Endothelial cell of umbilical vein (primary cell): ENCODE measurements around the gene TFPI2. TPM values are rescaled to one million over a fixed set of nuclear protein-coding genes. Genes with fewer than 3 reads are reported as not detected.

Source experiments
- BruUV-seq: library from RNA; stranded (reverse); fragments of 400-500 nt; replicated peaks from 2 replicates; lab custom pipeline; 2021; lab: Mats Ljungman, UMichigan
- CTCF ChIA-PET: fragments of 300-600, 350-600 bp; sonication (Branson Sonifier 250); formaldehyde crosslinking; loops from one replicate; lab custom pipeline; 2021; ENCODE audit warnings: antibody characterized with exemption, inconsistent platforms; lab: Charles Lee
- POLR2A ChIA-PET: fragments of 300-600, 350-600 bp; sonication (Branson Sonifier 250); formaldehyde crosslinking; loops from one replicate; lab custom pipeline; 2021; ENCODE audit warnings: antibody characterized with exemption, inconsistent platforms; lab: Charles Lee
- DNase-seq: peaks from one replicate; pipeline ENCODE4 v3.0.0-alpha.2; 2011; ENCODE audit warnings: low read depth, low spot score
- FAIRE-seq: peaks from 2 replicates; lab custom pipeline; 2011; peaks lifted over from hg19 to GRCh38; lab: Jason Lieb, UNC
- H2AFZ ChIP-seq: 2 replicates; pipeline ENCODE4 v1.6.0; 2012; ENCODE audit warnings: low read depth, low read length, control low read depth, inconsistent platforms
- H3K27ac ChIP-seq: 2 replicates; pipeline ENCODE4 v1.5.1; 2011; ENCODE audit warnings: low read depth, mild to moderate bottlenecking, control low read depth, low read length, moderate library complexity; ENCODE audit not compliant: insufficient read depth
- H3K27me3 ChIP-seq, 2 experiments: 2 replicates each; pipeline versions ENCODE4 v1.6.0 to v1.6.1; 2011; ENCODE audit warnings: low read length in 2 of 2, mixed read lengths in 1 of 2; ENCODE audit not compliant: control insufficient read depth in 2 of 2, insufficient read depth in 2 of 2
- H3K36me3 ChIP-seq, 2 experiments: 2 replicates in 1 of 2; 3 replicates in 1 of 2; pipeline ENCODE4 v1.5.1; 2011; ENCODE audit warnings: low read length in 2 of 2, mild to moderate bottlenecking in 1 of 2, moderate library complexity in 1 of 2; ENCODE audit not compliant: control insufficient read depth in 2 of 2, insufficient read depth in 2 of 2; ENCODE audit errors: extremely low read depth in 1 of 2
- H3K4me1 ChIP-seq: 3 replicates; pipeline ENCODE4 v1.5.1; 2011; ENCODE audit warnings: mild to moderate bottlenecking, low read length; ENCODE audit not compliant: control insufficient read depth, insufficient read depth; ENCODE audit errors: extremely low read depth
- H3K4me2 ChIP-seq: 2 replicates; pipeline ENCODE4 v1.6.1; 2011; ENCODE audit warnings: low read length, control low read depth, mixed read lengths; ENCODE audit not compliant: insufficient read depth
- H3K4me3 ChIP-seq, 3 experiments: fragments of 200-600 bp in 1 of 3; sonication (generic), shearing (Covaris generic) in 1 of 3; replicated peaks in 1 of 3; 2 replicates each; pipeline ENCODE4 v1.5.1; 2011 to 2016; ENCODE audit warnings: control low read depth in 3 of 3, low read length in 3 of 3, mild to moderate bottlenecking in 2 of 3, inconsistent platforms in 1 of 3, low read depth in 1 of 3, moderate library complexity in 1 of 3; ENCODE audit not compliant: insufficient read depth in 1 of 3
- H3K79me2 ChIP-seq: 2 replicates; pipeline ENCODE4 v1.6.0; 2012; ENCODE audit warnings: low read length, inconsistent platforms; ENCODE audit not compliant: control insufficient read depth, insufficient read depth
- H3K9ac ChIP-seq: replicated peaks from 2 replicates; pipeline ENCODE3; 2011; ENCODE audit warnings: low read length, control low read depth; ENCODE audit not compliant: insufficient read depth; ENCODE audit errors: extremely low read depth
- H3K9me1 ChIP-seq: replicated peaks from 3 replicates; pipeline ENCODE4 v1.6.0; 2011; ENCODE audit warnings: mild to moderate bottlenecking, low read length; ENCODE audit not compliant: control insufficient read depth, insufficient read depth; ENCODE audit errors: extremely low read depth
- H3K9me3 ChIP-seq: replicated peaks from 2 replicates; pipeline ENCODE4 v1.5.1; 2012; ENCODE audit warnings: low read length, inconsistent platforms; ENCODE audit not compliant: control insufficient read depth, insufficient read depth
- H4K20me1 ChIP-seq: replicated peaks from 2 replicates; pipeline ENCODE3; 2011; ENCODE audit warnings: mild to moderate bottlenecking, low read length; ENCODE audit not compliant: control insufficient read depth, insufficient read depth; ENCODE audit errors: extremely low read depth
- CTCF ChIP-seq, 2 donors: IDR thresholded peaks; 1 replicate in 1 of 2; 2 replicates in 1 of 2; pipeline ENCODE4 v1.5.1; 2011; ENCODE audit warnings: low read length in 2 of 2, mild to moderate bottlenecking in 2 of 2, moderate library complexity in 2 of 2, control low read depth in 1 of 2, inconsistent platforms in 1 of 2, low read depth in 1 of 2; ENCODE audit not compliant: insufficient read depth in 1 of 2; ENCODE audit errors: extremely low read depth in 1 of 2
- EZH2 ChIP-seq: IDR thresholded peaks from 2 replicates; pipeline ENCODE4 v1.6.1; 2012; ENCODE audit warnings: borderline replicate concordance, low read depth, mild to moderate bottlenecking, moderate library complexity, low read length, inconsistent platforms; ENCODE audit not compliant: severe bottlenecking
- FOS ChIP-seq: IDR thresholded peaks from 2 replicates; pipeline ENCODE4 v1.6.1; 2011; ENCODE audit warnings: mild to moderate bottlenecking, low read length, moderate library complexity, borderline replicate concordance; ENCODE audit not compliant: insufficient read depth
- GATA2 ChIP-seq: IDR thresholded peaks from 2 replicates; pipeline ENCODE4 v1.7.0; 2011; ENCODE audit warnings: low read depth, mild to moderate bottlenecking, moderate library complexity, mixed read lengths, low read length; ENCODE audit not compliant: insufficient read length, insufficient read depth
- JUN ChIP-seq: IDR thresholded peaks from 2 replicates; pipeline ENCODE4 v1.6.1; 2011; ENCODE audit warnings: borderline replicate concordance, low read depth; ENCODE audit not compliant: insufficient read length, insufficient read depth
- MYC ChIP-seq: IDR thresholded peaks from one replicate; pipeline ENCODE4 v1.6.1; 2011; ENCODE audit warnings: mild to moderate bottlenecking, low read depth, low read length
- POLR2A ChIP-seq: IDR thresholded peaks from 2 replicates; pipeline ENCODE4 v1.6.1; 2012; ENCODE audit warnings: low read depth, mild to moderate bottlenecking, control low read depth, low read length
- POLR2AphosphoS5 ChIP-seq: IDR thresholded peaks from 2 replicates; pipeline ENCODE4 v1.6.1; 2012; ENCODE audit warnings: low read depth, mild to moderate bottlenecking, control low read depth, low read length, moderate library complexity; ENCODE audit not compliant: insufficient read depth
- dilution Hi-C: fragments of 300-500 bp; cut with MboI; formaldehyde crosslinking; loops from one replicate; pipeline ENCODE4 v1.15.0; 2019; ENCODE audit warnings: low sequenced_read_pairs; ENCODE audit not compliant: extremely low pct_ligation_motif_present
- intact Hi-C: fragments of 100-400 bp; cut with micrococcal nuclease; formaldehyde crosslinking; loops from one replicate; pipeline ENCODE4 v1.10.0; 2022
- polyA plus RNA-seq, 4 experiments: library from polyadenylated mRNA; depleted of rRNA in 3 of 4; stranded (reverse) in 3 of 4; unstranded in 1 of 4; fragments of >200 nt; gene quantifications; 2 replicates each; pipeline versions ENCODE4 v1.2.1 to v1.2.3, GENCODE V29; 2011 to 2012; ENCODE audit warnings: missing spikeins in 1 of 4
- total RNA-seq: library from RNA; stranded (reverse); gene quantifications from 2 replicates; pipeline ENCODE4 v1.2.3, GENCODE V29; 2021
- TF ChIP-seq, protein P1 (sequence below): IDR thresholded peaks from 2 replicates; pipeline ENCODE4 v1.6.1; 2011; ENCODE audit not compliant: insufficient read depth, insufficient read length

TFPI2 gene
- total and polyA plus RNA-seq, 2 donors (not counting 3 experiments of a cell fraction or from before 2014, with no cell fraction given): 49.9 to 65.9 TPM

DNA sequence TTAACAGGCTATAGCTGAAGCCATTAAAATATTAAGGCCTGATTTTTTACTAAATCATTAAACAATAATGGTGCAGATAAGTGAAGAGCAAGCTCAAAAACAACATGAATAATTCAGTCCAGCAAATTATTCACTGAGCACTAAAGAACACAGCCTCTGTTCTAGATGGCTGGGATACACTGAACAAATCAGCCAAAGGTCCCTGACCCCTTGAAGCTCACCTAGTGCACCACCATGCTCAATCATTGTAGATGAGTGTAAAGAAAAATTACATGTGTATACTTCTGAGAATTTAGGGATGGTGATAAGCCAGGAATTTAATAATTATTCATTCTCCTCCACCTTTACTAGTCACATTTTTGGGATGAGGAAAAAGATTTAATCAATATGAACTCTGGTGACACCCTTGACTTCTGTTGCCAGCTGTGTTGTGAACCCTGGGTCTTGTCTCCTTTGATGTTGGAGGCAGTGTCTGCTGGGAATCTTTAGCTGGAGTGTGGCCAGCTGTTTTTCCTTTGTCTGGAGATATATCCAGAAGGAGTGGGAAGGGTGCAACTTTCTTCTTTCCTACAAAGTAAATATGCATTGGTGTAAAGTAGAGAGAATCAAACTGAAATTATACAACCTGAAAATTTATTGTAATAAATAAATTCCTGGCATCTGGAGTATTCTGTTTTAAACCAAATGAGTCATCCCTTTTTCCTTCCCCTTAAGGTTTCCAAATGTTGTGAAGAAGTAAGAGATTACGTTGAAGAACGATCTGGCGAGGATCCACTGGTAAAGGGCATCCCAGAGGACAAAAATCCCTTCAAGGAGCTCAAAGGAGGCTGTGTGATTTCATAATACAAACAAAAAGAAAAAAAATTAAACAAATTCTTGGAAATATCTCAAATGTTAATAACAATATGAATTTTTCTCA is 19.8 kb upstream of the TFPI2 start:
- no TSS peak for BruUV-seq
- H3K9me1 ChIP-seq: no peaks in the 10 kb centered on the region
- no peaks in the 10 kb centered on the region for H3K79me2 ChIP-seq
- peak overlapping the region; percentile 47 for H3K27ac ChIP-seq
- no peaks in the 10 kb centered on the region for H3K27me3 ChIP-seq
- H3K4me1 ChIP-seq: peaks cover 54% of the 10 kb centered on the region
- TF ChIP-seq, protein P1, sequence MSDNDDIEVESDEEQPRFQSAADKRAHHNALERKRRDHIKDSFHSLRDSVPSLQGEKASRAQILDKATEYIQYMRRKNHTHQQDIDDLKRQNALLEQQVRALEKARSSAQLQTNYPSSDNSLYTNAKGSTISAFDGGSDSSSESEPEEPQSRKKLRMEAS: no peak
- TF ChIP-seq POLR2A (no peak), POLR2AphosphoS5 (no peak), CTCF (IDR thresholded peaks at IDR 0.05; ENCODE audit: extremely low read depth in 1 of 2, insufficient read depth in 1 of 2, low read depth in 1 of 2, low read length in 2 of 2) (no peak), GATA2 (peak; percentile 36), FOS (peak; percentile 69), MYC (no peak), JUN (peak; percentile 72), EZH2 (no peak)
- H3K9me3 ChIP-seq: no peaks in the 10 kb centered on the region
- H2AFZ ChIP-seq: no peak overlapping the region
- intact Hi-C loops: loop anchor here (5.0 kb wide), 1 partner anchor 37 kb away; no protein-coding TSS in a partner anchor
- DNase-seq: peak; percentile 86
- FAIRE-seq: no peak
- POLR2A ChIA-PET: interaction anchor here (1.0 to 3.1 kb wide), 3 partner anchors 11 to 19 kb away, joined by 3 to 12 read pairs (median 4); partner anchors contain the start of gene GNG11
- H3K4me3 ChIP-seq: peak overlapping the region in 1 of 3 experiments; percentile 18
- H4K20me1 ChIP-seq: no peaks in the 10 kb centered on the region
- CTCF ChIA-PET: interaction anchor here (0.7 to 2.4 kb wide), 5 partner anchors 11 to 177 kb away, joined by 3 to 11 read pairs (median 6); partner anchors contain the start of gene GNG11
- peak overlapping the region; percentile 49 for H3K4me2 ChIP-seq
- no peak overlapping the region for H3K9ac ChIP-seq
- dilution Hi-C loops: no loop called here
- H3K36me3 ChIP-seq: no peaks in the 10 kb centered on the region
